ENCODE measurements around the gene NPEPL1. TPM values are rescaled to one million over a fixed set of nuclear protein-coding genes. Genes with fewer than 3 reads are reported as not detected.

NPEPL1 gene
- total and polyA plus RNA-seq, 10 of the 15 experiments (the other 5 are each of a cell fraction or from before 2014, with no cell fraction given), result 0.08 to 21.3 (median 10.2) TPM

DNA sequence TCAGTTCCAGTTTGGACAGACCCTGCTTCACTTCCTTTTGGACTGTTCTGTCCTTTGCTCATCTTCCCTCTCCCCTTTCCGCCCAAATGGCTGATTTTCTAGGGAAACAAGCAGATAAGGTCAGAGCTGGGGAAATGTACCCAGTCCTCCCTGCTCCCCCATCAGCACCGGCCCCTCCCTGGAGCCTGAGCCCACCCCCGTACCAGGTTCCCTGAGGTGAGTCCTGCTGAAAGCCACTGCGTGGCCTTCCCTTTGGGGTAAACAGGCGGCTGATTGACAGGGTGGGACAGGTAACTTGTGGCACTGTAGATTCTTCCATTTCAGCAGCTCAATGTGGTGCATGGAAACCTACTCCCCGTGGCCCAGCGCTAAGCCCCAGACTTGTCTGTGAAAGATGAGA lies 70.5 kb downstream of the NPEPL1 start (continued):
- TF ChIP-seq, protein P1, sequence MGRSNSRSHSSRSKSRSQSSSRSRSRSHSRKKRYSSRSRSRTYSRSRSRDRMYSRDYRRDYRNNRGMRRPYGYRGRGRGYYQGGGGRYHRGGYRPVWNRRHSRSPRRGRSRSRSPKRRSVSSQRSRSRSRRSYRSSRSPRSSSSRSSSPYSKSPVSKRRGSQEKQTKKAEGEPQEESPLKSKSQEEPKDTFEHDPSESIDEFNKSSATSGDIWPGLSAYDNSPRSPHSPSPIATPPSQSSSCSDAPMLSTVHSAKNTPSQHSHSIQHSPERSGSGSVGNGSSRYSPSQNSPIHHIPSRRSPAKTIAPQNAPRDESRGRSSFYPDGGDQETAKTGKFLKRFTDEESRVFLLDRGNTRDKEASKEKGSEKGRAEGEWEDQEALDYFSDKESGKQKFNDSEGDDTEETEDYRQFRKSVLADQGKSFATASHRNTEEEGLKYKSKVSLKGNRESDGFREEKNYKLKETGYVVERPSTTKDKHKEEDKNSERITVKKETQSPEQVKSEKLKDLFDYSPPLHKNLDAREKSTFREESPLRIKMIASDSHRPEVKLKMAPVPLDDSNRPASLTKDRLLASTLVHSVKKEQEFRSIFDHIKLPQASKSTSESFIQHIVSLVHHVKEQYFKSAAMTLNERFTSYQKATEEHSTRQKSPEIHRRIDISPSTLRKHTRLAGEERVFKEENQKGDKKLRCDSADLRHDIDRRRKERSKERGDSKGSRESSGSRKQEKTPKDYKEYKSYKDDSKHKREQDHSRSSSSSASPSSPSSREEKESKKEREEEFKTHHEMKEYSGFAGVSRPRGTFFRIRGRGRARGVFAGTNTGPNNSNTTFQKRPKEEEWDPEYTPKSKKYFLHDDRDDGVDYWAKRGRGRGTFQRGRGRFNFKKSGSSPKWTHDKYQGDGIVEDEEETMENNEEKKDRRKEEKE (IDR thresholded peaks at IDR 0.05), result no peak
- TF ChIP-seq MTA2 (IDR thresholded peaks at IDR 0.05; ENCODE audit: low read depth), result no peak
- no peak for TF ChIP-seq CREM (IDR thresholded peaks at IDR 0.05; ENCODE audit: low read depth)

Other genes starting within 250 kb of the NPEPL1 start
- gene APCDD1L, start 177.4 kb upstream of the NPEPL1 start, total RNA-seq (2014; rRNA removed), result not detected in 2 replicates
- gene APCDD1L, start 177.4 kb upstream of the NPEPL1 start, total RNA-seq (2014; rRNA removed; fragmentation: Illumina TruSeq; extraction: Trizol), result not detected in 2 replicates
- not detected in 2 replicates for gene APCDD1L, start 177.4 kb upstream of the NPEPL1 start, total RNA-seq (2021)
- gene APCDD1L, start 177.4 kb upstream of the NPEPL1 start, polyA plus RNA-seq (2011; rRNA removed), result not detected in 2 replicates
- not detected in 2 replicates for gene APCDD1L, start 177.4 kb upstream of the NPEPL1 start, polyA plus RNA-seq (2014; fragmentation: Illumina TruSeq; extraction: Trizol)
- gene APCDD1L, start 177.4 kb upstream of the NPEPL1 start, polyA plus RNA-seq (2014; fragmentation: Nextera tagmentation; extraction: Ambion mirVana), result not detected
- not detected in 2 replicates for gene APCDD1L, start 177.4 kb upstream of the NPEPL1 start, polyA plus RNA-seq (2014; rRNA removed)
- gene APCDD1L, start 177.4 kb upstream of the NPEPL1 start, polyA plus RNA-seq (2016; fragmentation: Nextera tagmentation; extraction: Ambion mirVana), result under 1 TPM; 0.14 to 0.50 TPM
- 18.7 and 22.8 TPM in 2 replicates for gene STX16, start 41.5 kb upstream of the NPEPL1 start, total RNA-seq (2014; rRNA removed)
- gene STX16, start 41.5 kb upstream of the NPEPL1 start, total RNA-seq (2014; rRNA removed; fragmentation: Illumina TruSeq; extraction: Trizol), result 21.7 and 22.4 TPM in 2 replicates
- gene STX16, start 41.5 kb upstream of the NPEPL1 start, total RNA-seq (2021), result 44.9 and 49.4 TPM in 2 replicates
- 66.6 and 83.2 TPM in 2 replicates for gene STX16, start 41.5 kb upstream of the NPEPL1 start, polyA plus RNA-seq (2011; rRNA removed)
- gene STX16, start 41.5 kb upstream of the NPEPL1 start, polyA plus RNA-seq (2014; fragmentation: Illumina TruSeq; extraction: Trizol), result 54.4 and 66.8 TPM in 2 replicates
- gene STX16, start 41.5 kb upstream of the NPEPL1 start, polyA plus RNA-seq (2014; fragmentation: Nextera tagmentation; extraction: Ambion mirVana), result 10 to 100 TPM in 1 of 2 experiments, 1 to 10 TPM in 1; 6.3 to 11.1 TPM
- 64.3 and 68.4 TPM in 2 replicates for gene STX16, start 41.5 kb upstream of the NPEPL1 start, polyA plus RNA-seq (2014; rRNA removed)
- 10 to 100 TPM; 34.9 to 36.7 TPM for gene STX16, start 41.5 kb upstream of the NPEPL1 start, polyA plus RNA-seq (2016; fragmentation: Nextera tagmentation; extraction: Ambion mirVana)
- 1.9 and 2.1 TPM in 2 replicates for gene GNAS-AS1, start 158.1 kb downstream of the NPEPL1 start, total RNA-seq (2014; rRNA removed)
- 0.74 and 0.85 TPM in 2 replicates for gene GNAS-AS1, start 158.1 kb downstream of the NPEPL1 start, total RNA-seq (2014; rRNA removed; fragmentation: Illumina TruSeq; extraction: Trizol)
- 1.6 and 2.6 TPM in 2 replicates for gene GNAS-AS1, start 158.1 kb downstream of the NPEPL1 start, total RNA-seq (2021)
- gene GNAS-AS1, start 158.1 kb downstream of the NPEPL1 start, polyA plus RNA-seq (2011; rRNA removed), result 0.85 and 0.99 TPM in 2 replicates
- gene GNAS-AS1, start 158.1 kb downstream of the NPEPL1 start, polyA plus RNA-seq (2014; fragmentation: Illumina TruSeq; extraction: Trizol), result 0.36 and 0.66 TPM in 2 replicates
- under 1 TPM; 0.06 to 0.35 TPM for gene GNAS-AS1, start 158.1 kb downstream of the NPEPL1 start, polyA plus RNA-seq (2014; fragmentation: Nextera tagmentation; extraction: Ambion mirVana)
- 1.7 and 2.1 TPM in 2 replicates for gene GNAS-AS1, start 158.1 kb downstream of the NPEPL1 start, polyA plus RNA-seq (2014; rRNA removed)
- 1 to 10 TPM; 1.4 to 2.7 TPM for gene GNAS-AS1, start 158.1 kb downstream of the NPEPL1 start, polyA plus RNA-seq (2016; fragmentation: Nextera tagmentation; extraction: Ambion mirVana)
- gene GNAS, start 159.9 kb downstream of the NPEPL1 start, total RNA-seq (2014; rRNA removed), result 399 and 405 TPM in 2 replicates
- gene GNAS, start 159.9 kb downstream of the NPEPL1 start, total RNA-seq (2014; rRNA removed; fragmentation: Illumina TruSeq; extraction: Trizol), result 368 and 389 TPM in 2 replicates
- 792 and 818 TPM in 2 replicates for gene GNAS, start 159.9 kb downstream of the NPEPL1 start, total RNA-seq (2021)
- gene GNAS, start 159.9 kb downstream of the NPEPL1 start, polyA plus RNA-seq (2011; rRNA removed), result 449 and 706 TPM in 2 replicates
- 838 and 950 TPM in 2 replicates for gene GNAS, start 159.9 kb downstream of the NPEPL1 start, polyA plus RNA-seq (2014; fragmentation: Illumina TruSeq; extraction: Trizol)
- 100 to 1,000 TPM; 242 to 344 TPM for gene GNAS, start 159.9 kb downstream of the NPEPL1 start, polyA plus RNA-seq (2014; fragmentation: Nextera tagmentation; extraction: Ambion mirVana)
- gene GNAS, start 159.9 kb downstream of the NPEPL1 start, polyA plus RNA-seq (2014; rRNA removed), result 625 and 680 TPM in 2 replicates
- gene GNAS, start 159.9 kb downstream of the NPEPL1 start, polyA plus RNA-seq (2016; fragmentation: Nextera tagmentation; extraction: Ambion mirVana), result 100 to 1,000 TPM; 209 to 261 TPM

Data from GM12878 (cell line).